ENCODE data around the gene NELL1. TPM values are rescaled to one million over a fixed set of nuclear protein-coding genes. Genes with fewer than 3 reads are reported as not detected.

Gene NELL1
- total and polyA plus RNA-seq, 2 experiments from 2014 or later: 1.6 TPM; not detected in 1

DNA sequence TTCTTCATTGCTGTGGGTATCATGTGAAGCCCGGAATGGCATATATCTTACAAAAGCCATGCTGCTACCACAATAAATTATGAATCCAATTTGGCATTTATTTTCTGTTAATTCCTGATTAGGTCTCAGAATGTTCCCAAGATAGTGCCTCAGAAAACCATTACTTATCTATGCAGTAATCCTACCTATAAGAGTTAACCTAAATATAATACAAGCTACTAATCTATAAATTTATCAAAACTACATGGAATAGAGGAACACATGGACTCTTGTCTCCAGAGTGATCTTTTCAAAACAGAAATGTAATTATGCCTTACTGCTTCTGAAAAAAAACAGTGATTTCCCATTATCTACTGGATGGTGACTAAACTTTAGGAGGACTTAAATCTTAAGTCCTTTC, 835.7 kb downstream of the NELL1 start (continued):
- TF ChIP-seq, protein P1, sequence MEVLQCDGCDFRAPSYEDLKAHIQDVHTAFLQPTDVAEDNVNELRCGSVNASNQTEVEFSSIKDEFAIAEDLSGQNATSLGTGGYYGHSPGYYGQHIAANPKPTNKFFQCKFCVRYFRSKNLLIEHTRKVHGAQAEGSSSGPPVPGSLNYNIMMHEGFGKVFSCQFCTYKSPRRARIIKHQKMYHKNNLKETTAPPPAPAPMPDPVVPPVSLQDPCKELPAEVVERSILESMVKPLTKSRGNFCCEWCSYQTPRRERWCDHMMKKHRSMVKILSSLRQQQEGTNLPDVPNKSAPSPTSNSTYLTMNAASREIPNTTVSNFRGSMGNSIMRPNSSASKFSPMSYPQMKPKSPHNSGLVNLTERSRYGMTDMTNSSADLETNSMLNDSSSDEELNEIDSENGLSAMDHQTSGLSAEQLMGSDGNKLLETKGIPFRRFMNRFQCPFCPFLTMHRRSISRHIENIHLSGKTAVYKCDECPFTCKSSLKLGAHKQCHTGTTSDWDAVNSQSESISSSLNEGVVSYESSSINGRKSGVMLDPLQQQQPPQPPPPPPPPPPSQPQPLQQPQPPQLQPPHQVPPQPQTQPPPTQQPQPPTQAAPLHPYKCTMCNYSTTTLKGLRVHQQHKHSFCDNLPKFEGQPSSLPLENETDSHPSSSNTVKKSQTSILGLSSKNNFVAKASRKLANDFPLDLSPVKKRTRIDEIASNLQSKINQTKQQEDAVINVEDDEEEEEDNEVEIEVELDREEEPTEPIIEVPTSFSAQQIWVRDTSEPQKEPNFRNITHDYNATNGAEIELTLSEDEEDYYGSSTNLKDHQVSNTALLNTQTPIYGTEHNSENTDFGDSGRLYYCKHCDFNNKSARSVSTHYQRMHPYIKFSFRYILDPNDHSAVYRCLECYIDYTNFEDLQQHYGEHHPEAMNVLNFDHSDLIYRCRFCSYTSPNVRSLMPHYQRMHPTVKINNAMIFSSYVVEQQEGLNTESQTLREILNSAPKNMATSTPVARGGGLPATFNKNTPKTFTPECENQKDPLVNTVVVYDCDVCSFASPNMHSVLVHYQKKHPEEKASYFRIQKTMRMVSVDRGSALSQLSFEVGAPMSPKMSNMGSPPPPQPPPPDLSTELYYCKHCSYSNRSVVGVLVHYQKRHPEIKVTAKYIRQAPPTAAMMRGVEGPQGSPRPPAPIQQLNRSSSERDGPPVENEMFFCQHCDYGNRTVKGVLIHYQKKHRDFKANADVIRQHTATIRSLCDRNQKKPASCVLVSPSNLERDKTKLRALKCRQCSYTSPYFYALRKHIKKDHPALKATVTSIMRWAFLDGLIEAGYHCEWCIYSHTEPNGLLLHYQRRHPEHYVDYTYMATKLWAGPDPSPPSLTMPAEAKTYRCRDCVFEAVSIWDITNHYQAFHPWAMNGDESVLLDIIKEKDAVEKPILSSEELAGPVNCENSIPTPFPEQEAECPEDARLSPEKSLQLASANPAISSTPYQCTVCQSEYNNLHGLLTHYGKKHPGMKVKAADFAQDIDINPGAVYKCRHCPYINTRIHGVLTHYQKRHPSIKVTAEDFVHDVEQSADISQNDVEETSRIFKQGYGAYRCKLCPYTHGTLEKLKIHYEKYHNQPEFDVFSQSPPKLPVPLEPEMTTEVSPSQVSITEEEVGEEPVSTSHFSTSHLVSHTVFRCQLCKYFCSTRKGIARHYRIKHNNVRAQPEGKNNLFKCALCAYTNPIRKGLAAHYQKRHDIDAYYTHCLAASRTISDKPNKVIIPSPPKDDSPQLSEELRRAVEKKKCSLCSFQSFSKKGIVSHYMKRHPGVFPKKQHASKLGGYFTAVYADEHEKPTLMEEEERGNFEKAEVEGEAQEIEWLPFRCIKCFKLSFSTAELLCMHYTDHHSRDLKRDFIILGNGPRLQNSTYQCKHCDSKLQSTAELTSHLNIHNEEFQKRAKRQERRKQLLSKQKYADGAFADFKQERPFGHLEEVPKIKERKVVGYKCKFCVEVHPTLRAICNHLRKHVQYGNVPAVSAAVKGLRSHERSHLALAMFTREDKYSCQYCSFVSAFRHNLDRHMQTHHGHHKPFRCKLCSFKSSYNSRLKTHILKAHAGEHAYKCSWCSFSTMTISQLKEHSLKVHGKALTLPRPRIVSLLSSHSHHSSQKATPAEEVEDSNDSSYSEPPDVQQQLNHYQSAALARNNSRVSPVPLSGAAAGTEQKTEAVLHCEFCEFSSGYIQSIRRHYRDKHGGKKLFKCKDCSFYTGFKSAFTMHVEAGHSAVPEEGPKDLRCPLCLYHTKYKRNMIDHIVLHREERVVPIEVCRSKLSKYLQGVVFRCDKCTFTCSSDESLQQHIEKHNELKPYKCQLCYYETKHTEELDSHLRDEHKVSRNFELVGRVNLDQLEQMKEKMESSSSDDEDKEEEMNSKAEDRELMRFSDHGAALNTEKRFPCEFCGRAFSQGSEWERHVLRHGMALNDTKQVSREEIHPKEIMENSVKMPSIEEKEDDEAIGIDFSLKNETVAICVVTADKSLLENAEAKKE (CRISPR knock-in tag; IDR thresholded peaks at IDR 0.05): no peak
- TF ChIP-seq POLR2AphosphoS5 (IDR thresholded peaks at IDR 0.05; ENCODE audit: low read depth) (no peak), ZNF114 (CRISPR knock-in tag; IDR thresholded peaks at IDR 0.05) (no peak), STAT1 (IDR thresholded peaks at IDR 0.05; ENCODE audit: unreplicated experiment) (no peak), NANOG (IDR thresholded peaks at IDR 0.05; ENCODE audit: borderline replicate concordance) (no peak), EZH2phosphoT487 (IDR thresholded peaks at IDR 0.05; ENCODE audit: unreplicated experiment) (no peak)
- TF ChIP-seq, protein P2, sequence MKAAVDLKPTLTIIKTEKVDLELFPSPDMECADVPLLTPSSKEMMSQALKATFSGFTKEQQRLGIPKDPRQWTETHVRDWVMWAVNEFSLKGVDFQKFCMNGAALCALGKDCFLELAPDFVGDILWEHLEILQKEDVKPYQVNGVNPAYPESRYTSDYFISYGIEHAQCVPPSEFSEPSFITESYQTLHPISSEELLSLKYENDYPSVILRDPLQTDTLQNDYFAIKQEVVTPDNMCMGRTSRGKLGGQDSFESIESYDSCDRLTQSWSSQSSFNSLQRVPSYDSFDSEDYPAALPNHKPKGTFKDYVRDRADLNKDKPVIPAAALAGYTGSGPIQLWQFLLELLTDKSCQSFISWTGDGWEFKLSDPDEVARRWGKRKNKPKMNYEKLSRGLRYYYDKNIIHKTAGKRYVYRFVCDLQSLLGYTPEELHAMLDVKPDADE (IDR thresholded peaks at IDR 0.05): no peak
- TF ChIP-seq, protein P3, sequence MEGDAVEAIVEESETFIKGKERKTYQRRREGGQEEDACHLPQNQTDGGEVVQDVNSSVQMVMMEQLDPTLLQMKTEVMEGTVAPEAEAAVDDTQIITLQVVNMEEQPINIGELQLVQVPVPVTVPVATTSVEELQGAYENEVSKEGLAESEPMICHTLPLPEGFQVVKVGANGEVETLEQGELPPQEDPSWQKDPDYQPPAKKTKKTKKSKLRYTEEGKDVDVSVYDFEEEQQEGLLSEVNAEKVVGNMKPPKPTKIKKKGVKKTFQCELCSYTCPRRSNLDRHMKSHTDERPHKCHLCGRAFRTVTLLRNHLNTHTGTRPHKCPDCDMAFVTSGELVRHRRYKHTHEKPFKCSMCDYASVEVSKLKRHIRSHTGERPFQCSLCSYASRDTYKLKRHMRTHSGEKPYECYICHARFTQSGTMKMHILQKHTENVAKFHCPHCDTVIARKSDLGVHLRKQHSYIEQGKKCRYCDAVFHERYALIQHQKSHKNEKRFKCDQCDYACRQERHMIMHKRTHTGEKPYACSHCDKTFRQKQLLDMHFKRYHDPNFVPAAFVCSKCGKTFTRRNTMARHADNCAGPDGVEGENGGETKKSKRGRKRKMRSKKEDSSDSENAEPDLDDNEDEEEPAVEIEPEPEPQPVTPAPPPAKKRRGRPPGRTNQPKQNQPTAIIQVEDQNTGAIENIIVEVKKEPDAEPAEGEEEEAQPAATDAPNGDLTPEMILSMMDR (conservative IDR thresholded peaks at IDR 0.05; ENCODE audit: low read depth in 2 of 2): no peak

Measured in GM23338 (cell line).